ENCODE measurements around the gene TOP3B.

DNA sequence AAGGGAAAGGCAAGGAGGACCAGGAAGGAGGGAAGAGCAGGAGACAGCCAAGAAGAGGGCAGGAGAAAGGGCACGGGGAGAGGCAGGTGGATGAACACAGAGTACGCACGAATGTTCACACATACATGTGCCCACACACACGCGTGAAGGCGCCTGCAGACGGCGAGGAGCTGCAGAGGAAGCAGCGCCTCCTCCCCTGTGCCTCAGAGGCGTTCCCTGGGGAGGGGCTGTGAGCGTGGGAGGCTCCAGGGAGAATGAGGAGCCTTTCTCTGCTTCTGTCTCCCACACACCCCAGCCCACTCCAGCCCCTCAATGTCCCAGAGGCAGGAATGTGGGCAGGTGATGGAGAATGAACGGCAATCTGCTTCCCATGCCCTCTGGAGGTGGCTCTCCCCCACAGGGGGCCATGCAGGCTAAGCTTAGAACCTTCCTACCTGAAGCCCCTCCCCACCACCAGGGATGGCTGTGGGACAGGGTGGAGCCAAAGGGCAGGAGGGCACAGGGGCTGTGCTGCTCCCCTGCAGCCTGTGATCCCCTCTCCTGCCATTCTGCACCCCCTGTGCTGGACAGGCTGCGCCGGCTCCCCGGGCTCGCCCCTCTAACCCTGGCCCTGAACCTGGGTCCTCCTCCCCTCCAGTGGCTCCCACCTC lies 55.3 kb downstream of the TOP3B start:
- TF ChIP-seq CTCF (conservative IDR thresholded peaks at IDR 0.05) (no peak), EZH2 (IDR thresholded peaks at IDR 0.05; ENCODE audit: low read depth) (no peak)

All from PC-9 (cell line).